A549 (cell line): Measurements from ENCODE around the gene PLAC1.

ENCODE experiments used
- EP300 ChIP-seq, 2 experiments: fragments of >200 bp; sonication (Bioruptor Twin); formaldehyde crosslinking; IDR thresholded peaks; 2 replicates in 1 of 2; 3 replicates in 1 of 2; pipeline ENCODE4 v1.6.1; 2016 to 2017
- HOXB13 ChIP-seq: fragments of 250-450 bp; sonication (Bioruptor Pico); IDR thresholded peaks from 2 replicates; pipeline ENCODE4 v1.5.0; 2020; ENCODE audit warnings: low read depth, mild to moderate bottlenecking, moderate library complexity
- TF ChIP-seq, protein P1 (sequence below): fragments of >200 bp; sonication (Bioruptor Twin); formaldehyde crosslinking; IDR thresholded peaks from 3 replicates; pipeline ENCODE4 v1.5.1; 2016

DNA sequence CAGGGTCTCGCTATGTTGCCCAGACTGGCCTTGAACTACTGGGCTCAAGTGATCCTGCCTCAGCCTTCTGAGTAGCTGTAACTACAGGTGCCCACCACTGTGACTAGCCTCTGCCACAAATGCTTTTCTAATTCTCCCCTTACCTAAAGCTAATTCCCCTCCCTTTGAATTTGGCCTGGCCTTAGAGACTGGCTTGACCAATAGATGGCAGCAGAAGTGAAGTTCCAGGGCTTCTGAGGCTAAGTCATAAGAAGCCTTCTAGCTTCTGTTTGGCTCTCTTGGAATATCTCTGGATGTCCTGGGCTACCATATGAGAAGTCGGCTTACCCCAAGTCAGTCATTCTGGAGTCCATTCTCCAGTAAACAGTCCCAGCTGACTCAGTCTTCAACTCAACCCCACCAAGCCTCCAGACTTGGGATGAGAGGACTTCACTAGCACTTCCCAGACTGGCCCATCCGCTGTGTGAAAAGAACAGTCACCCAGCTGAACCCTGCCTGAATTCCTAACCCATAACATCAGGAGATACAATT lies 137.3 kb downstream of the PLAC1 start:
- TF ChIP-seq EP300 (IDR thresholded peaks at IDR 0.05) = no peak
- TF ChIP-seq, protein P1, sequence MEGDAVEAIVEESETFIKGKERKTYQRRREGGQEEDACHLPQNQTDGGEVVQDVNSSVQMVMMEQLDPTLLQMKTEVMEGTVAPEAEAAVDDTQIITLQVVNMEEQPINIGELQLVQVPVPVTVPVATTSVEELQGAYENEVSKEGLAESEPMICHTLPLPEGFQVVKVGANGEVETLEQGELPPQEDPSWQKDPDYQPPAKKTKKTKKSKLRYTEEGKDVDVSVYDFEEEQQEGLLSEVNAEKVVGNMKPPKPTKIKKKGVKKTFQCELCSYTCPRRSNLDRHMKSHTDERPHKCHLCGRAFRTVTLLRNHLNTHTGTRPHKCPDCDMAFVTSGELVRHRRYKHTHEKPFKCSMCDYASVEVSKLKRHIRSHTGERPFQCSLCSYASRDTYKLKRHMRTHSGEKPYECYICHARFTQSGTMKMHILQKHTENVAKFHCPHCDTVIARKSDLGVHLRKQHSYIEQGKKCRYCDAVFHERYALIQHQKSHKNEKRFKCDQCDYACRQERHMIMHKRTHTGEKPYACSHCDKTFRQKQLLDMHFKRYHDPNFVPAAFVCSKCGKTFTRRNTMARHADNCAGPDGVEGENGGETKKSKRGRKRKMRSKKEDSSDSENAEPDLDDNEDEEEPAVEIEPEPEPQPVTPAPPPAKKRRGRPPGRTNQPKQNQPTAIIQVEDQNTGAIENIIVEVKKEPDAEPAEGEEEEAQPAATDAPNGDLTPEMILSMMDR = peak; percentile 69
- TF ChIP-seq HOXB13 (CRISPR knock-in tag) = no peak
